Ovary (tissue), 3 donors: Measurements from ENCODE around the gene LGALS7B.

Source experiments
- CTCF ChIP-seq, 3 donors: fragments of 450-650 bp in 2 of 3; fragments of 200-600 bp in 1 of 3; IDR thresholded peaks; one replicate each; pipeline versions ENCODE4 v1.5.1 to v1.8.0; 2016 to 2022; ENCODE audit warnings: antibody characterized with exemption in 3 of 3, mild to moderate bottlenecking in 1 of 3
- EP300 ChIP-seq: sonication (generic); formaldehyde crosslinking; IDR thresholded peaks from one replicate; pipeline ENCODE4 v1.6.1; 2017; ENCODE audit warnings: antibody characterized with exemption
- POLR2A ChIP-seq: fragments of 450-650 bp; IDR thresholded peaks from one replicate; pipeline ENCODE4 v1.6.1; 2017; ENCODE audit warnings: antibody characterized with exemption, mild to moderate bottlenecking, moderate library complexity
- donor health status: DM: no; HTN: no; CAD: no.

- TF ChIP-seq CTCF (IDR thresholded peaks at IDR 0.05) = no peak
- TF ChIP-seq POLR2A = no peak
- no peak for TF ChIP-seq EP300
These were observed 38.0 kb downstream of the LGALS7B start for GRCh38 chr19:38826856-38827551.
